SK-N-MC (cell line): Measurements from ENCODE around the gene ITGB7.

Experiments
- EZH2 ChIP-seq: fragments of 200-600 bp; sonication (generic); IDR thresholded peaks from one replicate; pipeline ENCODE4 v1.6.1; 2017; ENCODE audit warnings: antibody characterized with exemption
- POLR2AphosphoS5 ChIP-seq: IDR thresholded peaks from 2 replicates; pipeline ENCODE4 v1.6.1; 2012; ENCODE audit warnings: mild to moderate bottlenecking, low read depth, low read length, borderline replicate concordance

DNA sequence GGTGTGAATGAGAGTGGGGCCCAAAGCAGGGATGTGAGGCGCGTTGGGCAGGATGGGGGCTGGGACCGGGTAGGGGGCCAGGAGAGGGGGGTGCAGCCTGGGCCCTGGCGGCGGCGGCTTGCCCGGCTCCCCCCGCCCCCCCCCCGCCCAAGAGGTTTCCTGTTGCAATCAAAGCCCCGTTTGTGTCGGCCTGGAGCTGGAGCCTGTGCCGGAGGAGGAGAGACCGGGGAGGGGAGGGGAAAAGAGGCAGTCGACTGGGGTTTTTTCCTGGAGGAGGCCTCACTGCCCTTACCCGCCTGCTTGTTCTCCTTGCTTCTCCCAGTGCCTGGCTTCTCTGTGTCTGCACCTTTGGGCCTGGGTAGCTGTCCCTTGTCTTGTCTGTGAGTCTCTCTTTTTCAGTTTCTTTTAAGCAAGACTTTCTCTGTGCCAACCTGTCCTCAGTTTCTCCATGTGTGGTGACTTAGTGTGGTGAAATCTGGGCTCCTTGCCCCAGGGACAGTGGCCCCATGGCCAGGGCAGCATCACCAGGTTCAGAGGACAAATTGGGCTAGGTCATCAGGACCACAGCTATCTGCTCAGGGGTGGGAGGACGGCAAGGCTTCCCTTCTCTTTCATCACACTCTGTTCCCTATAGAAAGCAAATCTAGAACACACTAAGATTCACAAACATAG is 16.5 kb upstream of the ITGB7 start:
- no peak for TF ChIP-seq EZH2
- TF ChIP-seq POLR2AphosphoS5: peak; percentile 35; the same call in 1 of the 2 replicates
